DMS53 (cell line): ENCODE data around the gene ZNF627.
"Not testable (repeated sequence)": the region's sequence is repeated elsewhere in the genome, so short reads cannot be mapped to it uniquely, and the experiment has no call there.

Experiments
- DNase-seq: peaks from one replicate; lab custom pipeline; 2025; lab: John Stamatoyannopoulos, UW

ZNF627 gene

DNA sequence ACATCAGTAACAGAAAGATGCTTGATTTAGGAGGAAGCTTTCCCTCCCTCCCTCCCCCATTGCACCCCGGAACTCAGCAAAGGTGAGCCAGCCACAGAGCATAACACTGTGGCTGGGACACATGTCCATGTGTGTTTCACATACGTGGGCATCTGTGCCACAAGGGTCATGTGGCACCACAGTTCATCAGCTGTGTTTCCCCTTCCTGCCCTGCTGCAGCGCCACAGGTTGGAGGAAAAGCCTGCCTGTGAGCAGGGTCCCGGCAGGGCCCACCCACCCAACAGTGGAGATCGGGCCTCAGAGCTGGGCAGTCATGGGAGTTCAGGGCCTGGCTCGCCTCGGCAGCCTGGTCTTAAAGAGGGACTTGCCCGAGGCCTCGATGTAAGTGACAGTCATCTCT, 22.6 kb upstream of the ZNF627 start:
- DNase-seq: no peak

DNA sequence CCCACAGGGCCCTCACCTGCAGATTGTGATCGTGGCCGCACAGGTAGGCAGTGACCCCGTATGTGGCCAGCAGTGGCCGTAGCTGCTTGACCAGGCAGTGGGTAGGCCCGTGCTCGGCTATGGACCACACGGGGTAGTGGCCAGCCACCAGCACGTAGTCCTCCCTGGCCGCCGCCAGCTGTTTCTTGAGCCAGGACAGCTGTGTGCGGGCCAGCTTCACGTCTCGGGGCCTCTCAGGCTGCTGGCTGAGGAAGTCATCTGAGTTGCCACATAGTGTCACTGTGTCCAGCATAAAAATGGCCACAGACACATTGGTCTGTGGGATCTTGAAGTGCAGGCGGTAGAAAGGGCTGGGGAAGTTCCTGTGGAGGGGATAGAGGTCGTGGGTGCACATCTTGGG, 21.1 kb upstream of the ZNF627 start:
- DNase-seq: no peak

DNA sequence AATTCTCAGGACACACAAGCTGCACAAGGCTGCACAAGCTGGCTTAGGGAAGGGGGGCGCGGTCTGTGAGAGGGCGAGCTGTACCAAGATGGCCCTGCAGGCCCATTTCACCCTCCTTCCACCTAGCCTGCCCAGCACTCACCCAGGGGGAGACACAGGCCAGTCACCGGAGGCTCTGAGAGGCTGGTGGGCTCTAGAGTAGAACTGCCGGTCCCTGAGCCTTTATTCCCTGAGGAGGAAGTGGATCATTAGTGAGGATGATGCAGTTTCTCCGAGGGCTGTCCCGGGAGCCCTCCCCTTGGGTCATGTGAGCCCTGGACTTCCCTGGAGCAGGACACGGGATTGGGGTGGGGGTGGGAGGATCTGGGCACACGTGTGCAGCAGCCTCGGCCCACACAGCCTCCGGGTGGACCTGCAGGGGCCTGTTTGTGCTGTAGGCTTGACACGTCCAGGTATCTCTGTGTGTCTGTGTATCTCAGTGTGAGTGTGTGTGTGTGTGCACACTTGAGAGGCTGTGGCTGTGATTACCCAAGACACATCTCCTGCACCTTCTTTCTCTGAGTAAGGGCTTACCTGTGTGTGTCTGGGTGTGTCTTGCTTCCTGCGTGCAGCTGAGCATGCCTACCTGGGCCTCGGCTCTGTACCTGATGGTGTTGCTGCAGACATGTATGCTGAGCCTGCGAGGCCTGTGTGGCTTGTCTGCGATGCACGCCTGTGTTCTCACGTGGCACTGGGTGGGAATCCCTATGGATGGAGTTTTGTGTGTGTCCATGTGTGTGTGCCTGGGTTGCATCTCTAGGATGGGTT, 19.6 kb upstream of the ZNF627 start, which contains the start of gene ACP5:
TSS of gene ACP5 (minus strand) at position 195 of the 807 bp plus-strand sequence. CDS start 328 bp downstream, outside the sequence.
- peak; percentile 28 for DNase-seq

DNA sequence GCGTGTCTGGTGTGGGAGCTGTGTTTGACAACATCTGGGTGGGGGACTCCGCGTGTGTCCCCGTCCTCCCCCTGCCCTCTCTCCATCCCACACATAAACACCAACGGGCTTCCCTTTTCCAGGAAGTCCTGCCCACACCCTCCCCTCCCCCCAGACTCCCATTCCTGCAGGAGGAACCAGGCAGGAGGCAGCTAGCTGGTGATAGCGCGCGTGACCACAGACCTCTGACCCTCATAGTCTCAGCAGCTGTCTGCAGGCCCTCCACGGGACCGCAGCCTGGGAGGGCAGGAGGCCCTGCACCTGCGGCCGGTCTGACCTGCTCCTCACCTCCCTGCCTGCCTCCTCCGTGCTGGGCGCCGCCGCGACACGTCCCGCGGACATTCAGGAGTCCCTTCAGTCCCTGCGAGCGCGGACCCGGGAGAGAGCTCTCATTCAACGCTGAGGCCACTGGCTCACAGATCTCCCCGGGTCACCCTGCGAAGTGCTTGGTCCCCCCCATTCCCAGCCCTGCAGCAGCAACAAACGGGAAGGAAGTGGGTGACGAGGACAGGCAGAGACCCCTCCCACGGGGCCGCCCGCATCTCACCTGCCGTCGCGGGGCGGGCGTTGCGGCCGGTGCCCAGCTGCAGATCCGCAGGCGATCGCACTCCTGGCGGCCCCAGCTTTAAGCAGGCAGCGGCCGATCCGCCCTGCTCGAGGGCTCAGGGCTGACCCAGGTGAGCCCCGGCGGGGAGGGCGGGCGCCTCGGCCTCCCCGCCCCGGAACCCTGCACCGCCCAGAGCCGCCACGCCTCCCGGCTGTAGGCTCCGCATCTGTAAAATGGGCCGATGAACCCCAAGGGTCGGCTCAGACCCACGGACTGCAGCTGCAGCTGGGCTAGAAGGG, 18.8 kb upstream of the ZNF627 start:
- peak; percentile 65 for DNase-seq

DNA sequence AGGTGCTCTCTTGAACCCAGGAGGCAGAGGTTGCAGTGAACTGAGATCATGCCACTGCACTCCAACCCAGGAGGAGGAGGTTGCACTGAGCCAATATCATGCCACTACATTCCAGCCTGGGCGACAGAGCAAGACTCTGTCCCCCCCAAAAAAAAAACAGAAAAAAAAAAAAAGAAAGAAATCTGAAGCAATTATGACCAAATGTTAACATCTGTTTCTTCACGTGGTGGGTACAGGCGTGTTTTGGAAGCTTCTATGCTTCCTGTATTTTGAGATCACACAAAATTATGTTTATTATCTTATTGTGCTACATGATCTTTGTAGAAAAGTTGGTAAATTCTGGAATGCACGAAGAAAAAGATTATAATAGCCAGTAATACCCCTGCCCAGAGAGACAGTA, 17.2 kb upstream of the ZNF627 start:
- DNase-seq: no peak

DNA sequence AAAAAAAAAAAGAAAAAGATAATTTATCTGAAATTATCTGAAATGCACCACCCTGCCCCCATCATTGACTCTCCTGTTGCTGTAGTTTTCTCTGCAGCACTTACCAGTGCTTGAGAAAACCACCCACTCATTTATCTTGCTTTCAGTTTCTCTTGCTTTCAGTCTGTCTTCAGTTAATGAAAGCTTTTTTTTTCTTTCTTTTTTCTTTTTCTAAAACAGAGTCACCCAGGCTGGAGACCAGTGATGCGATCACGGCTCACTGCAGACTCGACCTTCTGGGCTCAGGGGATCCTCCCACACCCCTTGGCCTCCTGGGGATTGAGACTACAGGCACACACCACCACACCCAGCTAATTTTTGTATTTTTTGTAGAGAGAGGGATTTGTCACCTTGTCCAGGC, 15.5 kb upstream of the ZNF627 start:
- DNase-seq: no peak

DNA sequence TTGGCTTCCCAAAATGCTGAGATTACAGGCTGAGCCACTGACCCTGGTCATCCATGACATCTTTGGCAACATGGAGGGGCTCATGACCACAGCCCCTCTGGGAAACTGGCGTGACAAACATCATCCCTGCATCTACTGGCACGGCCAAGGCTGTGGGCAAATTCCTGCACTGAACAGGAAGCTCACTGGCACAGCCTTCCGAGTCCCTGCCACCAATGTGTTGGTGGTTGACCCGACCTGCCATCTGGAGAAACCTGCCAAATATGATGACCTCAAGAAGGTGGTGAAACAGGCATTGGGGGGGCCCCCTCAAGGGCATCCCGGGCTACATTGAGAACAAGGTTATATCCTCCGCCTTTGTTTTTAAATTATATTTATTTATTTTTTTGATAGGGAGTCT, 11.0 kb upstream of the ZNF627 start:
- no peak for DNase-seq

DNA sequence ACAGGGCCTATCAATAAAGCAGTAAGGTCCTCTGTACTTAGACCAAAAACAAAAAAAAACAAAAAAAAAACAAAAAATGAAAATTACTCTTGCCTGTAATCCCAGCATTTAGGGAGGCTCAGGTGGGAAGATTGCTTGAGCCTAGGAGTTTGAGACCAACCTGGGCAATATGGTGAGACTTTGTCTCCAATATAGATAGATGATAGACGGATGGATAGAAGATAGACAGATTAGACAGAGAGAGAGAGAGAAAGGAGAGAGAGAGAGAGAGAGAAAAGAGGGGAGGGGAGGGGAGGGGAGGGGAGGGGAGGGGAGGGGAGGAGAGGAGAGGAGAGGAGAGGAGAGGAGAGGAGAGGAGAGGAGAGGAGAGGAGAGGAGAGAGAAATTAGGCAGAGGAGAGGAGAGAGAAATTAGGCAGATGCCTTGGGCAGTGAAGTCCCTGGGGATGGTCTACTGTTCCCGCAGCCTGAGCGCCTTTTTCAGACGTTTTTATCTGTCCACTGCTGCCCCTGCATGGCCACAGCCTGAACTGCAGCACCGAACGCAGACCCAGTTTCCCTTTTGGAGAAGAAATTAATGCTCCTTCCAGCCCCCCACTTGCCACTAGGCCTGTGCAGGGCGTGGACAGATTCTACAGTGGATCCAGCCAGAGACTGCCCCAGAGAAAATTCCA, 9.8 kb upstream of the ZNF627 start:
- peak; percentile 75 for DNase-seq

DNA sequence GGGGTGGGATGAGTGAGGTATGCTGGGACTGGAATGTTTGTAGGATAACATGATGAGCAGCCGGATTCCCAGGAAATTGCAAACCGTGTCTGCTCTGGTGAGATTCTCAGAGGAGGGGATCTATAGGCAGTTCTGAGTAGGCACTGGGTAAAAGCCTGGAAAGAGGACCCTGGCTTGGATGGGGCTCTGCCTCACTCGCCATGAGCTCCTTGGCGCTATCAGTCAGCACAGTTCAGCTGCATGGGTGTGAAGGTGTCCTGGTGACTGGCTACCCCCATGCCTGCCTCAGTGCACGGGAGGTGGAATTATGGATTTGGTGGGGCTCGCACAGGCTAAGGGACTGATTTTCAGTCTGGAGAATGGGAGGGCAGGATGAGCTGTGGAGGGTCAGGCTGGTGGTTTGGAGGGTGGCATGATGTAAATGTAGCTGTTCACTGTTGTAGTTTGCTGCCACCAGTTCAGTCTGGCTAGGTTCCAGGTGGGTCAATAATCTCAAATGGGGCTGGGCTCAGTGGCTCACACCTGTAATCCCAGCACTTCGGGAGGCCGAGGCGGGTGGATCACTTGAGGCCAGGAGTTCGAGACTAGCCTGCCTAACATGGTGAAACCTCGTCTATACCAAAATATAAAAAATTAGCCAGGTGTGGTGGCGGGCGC, 9.2 kb upstream of the ZNF627 start:
- peak; percentile 64 for DNase-seq

DNA sequence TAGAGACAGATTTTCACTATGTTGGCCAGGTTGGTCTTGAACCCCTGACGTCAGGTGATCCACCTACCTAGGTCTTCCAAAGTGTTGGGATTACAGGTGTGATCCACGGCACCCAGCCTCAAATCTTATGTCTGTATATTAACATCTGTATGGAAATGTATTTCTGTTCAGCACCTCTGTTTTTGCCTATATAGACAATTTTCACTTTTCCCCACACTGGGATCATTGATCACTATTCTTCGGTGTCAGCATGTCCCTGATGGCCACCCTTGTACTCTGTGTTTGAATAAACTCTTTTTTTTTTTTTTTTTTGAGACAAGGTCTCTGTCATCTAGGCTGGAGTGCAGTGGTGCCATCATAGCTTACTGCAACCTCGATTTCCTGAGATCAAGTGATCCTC, 3.2 kb upstream of the ZNF627 start:
- no peak for DNase-seq

DNA sequence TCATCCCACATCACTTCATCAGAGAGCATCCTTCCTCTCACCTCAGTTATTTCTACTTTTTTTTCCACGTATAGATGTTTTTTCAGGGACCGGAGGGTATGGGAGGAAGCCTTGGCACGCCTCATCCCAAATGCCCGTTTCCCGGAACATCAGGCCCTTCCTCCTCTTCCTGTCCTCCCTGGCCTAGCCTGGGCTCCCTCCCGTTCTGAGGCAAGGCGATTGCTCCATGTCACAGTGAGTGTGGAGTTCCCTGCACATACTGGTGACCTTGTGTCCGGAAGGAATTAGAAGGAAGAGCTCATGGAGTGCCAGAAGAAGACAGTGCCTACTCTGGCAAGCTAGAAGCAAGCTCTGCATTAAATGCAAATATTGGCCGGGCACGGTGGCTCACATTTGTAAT, 1.1 kb upstream of the ZNF627 start:
- no peak for DNase-seq

DNA sequence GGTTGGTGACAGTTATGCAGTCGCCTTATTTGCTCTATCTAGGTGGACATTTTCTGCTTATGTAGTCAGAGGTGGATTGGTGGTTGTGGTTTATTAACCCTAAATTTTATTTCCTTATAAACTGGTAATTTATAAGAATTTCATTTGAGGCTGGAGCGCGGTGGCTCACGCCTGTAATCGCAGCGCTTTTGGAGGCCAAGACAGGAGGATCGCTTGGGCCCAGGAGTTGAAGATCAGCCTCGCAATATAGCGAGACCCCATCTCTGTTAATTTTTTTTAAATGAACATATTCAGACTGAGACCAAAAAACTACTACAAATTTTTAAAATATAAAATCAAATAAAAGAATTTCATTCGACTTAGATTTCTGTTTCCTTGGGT, 810 bp downstream of the ZNF627 start:
- no peak for DNase-seq

DNA sequence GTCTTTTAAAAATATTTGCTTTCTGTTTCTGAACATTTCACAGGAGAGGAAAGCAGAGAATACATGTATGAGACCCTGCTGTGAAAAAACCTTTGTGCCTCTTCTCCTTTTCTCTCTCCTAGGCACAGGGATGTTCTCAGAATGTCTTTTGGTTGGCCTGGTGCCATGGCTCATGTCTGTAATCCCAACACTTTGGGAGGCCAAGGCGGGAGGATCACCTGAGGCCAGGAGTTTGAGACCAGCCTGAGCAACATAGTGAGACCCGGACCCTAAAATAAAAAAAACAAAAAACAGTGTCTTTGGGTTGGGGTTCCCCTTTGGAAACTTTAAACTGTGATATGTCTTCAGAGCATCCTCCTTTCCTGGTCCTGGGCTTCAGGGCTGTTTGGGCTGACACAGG, 1.5 kb downstream of the ZNF627 start:
- DNase-seq: no peak

DNA sequence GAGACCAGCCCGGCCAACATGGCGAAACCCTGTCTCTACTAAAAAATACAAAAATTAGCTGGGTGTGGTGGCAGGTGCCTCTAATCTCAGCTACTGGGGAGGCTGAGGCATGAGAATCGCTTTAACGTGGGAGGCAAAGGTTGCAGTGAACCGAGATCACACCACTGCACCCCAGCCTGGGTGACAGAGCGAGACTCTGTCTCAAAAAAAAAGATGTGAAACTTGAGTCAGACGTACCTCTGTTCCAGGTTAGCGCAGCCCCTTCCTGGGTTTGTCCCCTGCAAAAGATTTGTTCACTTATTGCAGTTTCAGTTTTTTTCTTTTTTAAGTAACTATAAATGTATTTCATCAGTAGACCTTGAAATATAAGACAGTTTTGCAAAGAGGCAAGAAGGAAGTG, 2.4 kb downstream of the ZNF627 start:
- DNase-seq: not testable (repeated sequence)

DNA sequence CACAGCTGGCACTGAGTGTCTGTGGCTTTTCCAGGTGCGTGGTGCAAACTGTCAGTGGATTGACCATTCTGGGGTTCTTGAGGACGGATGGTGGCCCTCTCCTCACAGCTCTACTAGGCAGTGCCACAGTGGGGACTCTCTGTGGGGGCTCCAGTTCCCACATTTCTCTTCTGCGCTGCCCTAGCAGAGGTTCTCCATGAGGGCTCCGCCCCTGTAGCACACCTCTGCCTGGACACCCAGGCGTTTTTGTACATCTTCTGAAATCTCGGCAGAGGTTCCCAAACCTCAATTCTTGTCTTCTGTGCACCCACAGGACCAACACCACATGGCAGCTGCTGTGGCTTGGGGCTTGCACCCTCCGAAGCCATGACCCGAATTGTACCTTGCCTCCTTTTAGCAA, 9.2 kb downstream of the ZNF627 start:
- DNase-seq: no peak

DNA sequence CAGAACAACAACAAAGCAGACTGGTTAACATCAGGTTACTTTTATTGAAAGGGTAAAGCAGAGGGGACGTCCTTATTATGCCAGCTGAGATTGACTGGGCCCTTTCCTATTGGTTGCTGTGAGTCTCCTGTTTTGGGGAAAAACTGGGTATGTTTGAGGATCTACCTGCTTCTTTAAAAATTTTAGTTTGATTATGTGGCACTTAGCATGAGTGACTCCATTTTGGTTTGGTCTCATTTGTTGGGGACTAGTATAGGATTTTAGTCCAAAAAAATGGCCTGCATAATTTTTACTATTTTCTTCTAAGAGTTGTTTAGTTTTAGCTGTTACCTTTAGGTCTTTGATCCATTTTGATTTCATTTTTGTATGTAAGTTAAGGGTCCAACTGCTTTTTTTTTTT, 14.4 kb downstream of the ZNF627 start:
- no peak for DNase-seq

DNA sequence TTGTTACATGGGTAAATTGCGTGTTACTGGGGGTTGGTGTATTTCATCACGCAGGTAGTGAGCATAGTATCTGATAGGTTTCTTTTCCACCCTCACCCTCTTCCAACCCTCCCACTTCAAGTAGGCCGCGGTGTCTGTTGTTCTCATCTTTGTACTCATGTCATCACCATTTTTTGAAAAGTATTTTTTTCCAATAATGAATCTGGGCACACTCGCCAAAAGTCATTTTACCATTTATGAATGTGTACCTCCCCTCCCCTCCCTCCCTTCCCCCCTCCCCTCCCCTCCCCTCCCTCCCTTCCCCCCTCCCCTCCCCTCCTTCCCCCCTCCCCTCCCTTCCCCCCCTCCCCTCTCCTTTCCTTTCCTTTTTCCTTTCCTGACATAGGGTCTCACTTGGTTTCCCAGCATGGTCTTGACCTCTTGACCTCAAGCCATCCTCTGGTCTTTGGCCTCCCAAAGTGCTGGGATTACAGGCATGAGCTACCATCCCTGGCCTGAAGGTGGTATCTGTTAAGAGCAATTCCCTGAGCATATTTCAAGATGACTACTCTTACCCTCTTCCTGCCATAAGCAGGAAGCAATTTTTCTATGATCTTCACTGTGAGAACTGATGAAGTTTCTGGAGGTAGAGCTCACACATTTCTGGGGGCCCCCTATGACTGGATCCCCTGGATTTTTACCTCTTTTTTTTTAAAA, 15.7 kb downstream of the ZNF627 start:
- peak; percentile 10 for DNase-seq

DNA sequence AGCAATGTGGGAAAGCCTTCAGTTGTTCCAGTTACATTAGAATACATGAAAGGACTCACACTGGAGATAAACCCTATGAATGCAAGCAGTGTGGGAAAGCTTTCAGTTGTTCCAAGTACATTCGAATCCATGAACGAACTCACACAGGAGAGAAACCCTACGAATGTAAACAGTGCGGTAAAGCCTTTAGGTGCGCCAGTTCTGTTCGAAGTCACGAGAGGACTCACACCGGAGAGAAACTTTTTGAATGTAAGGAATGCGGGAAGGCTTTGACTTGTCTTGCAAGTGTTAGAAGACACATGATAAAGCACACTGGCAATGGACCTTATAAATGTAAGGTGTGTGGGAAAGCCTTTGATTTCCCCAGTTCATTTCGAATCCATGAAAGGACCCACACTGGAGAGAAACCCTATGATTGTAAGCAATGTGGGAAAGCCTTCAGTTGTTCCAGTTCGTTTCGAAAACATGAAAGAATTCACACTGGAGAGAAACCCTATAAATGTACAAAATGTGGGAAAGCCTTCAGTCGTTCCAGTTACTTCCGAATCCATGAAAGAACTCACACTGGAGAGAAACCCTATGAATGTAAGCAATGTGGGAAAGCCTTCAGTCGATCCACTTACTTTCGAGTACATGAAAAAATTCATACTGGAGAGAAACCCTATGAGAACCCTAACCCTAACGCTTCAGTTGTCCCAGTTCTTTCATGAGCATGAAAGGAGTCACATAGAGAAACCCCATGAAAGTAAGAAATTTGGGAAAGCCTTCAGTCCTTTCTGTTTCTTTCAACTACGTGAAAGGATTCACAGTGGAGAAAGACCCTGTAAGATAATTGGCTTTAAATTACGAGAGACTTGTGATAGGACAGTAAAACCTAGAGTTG, 20.1 kb downstream of the ZNF627 start:
- no peak for DNase-seq

DNA sequence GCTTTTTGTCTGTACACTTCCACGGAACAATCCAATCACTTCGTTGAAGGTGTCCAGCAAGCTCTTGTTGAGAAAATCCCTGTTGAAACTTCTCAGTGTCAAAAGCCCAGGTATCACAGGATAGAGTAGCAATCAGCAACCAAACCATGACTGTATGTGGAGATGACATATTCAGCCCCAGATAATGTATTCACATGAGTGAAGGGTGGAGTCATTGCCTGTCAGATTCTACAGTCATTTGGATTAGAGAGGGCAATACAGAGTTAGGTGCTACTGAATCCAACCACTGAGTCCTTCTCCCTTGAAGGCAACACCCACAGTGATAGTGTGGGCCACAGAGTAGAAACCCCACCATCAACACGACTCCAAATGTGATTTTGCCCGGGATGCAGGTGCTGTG, 23.3 kb downstream of the ZNF627 start:
- no peak for DNase-seq

DNA sequence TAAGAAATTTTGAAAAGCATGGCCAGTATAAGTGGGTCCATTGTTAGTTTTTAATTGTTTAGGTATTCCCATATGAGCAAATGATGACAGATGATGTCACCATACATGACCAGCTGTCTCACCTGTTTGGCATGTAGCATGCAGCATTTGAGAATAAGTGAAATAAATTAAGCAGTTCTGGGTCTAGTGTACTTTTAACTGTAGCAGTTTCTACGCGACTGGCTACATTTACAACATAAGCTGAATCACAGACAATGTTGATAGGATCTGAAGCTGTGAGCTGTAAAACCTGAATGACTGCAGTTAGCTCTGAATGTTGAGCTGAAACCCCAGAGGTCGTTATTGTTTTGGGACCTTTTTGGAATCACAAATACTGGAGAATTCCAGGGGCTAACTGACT, 25.1 kb downstream of the ZNF627 start:
- not testable (repeated sequence) for DNase-seq
